ENCODE data around the gene CLK2.
A peak's percentile ranks its signal among the peaks of the same experiment; 100 is the strongest.

Gene CLK2

GRCh38 chr1:155273343-155274245 lies at the start of gene CLK2:
Gene CLK2, minus strand, starts transcription at chr1:155273504. Its CDS starts 2,527 bp downstream, at chr1:155270977.
- peak; percentile 93 for DNase-seq

- DNase-seq: no peak
Observed at GRCh38 chr1:155322571-155322952, 49.3 kb upstream of the CLK2 start.

- no peak for DNase-seq
Observed at GRCh38 chr1:155321639-155322503, 48.6 kb upstream of the CLK2 start.

- DNase-seq: peak; percentile 67
Observed at GRCh38 chr1:155320661-155321617, 47.6 kb upstream of the CLK2 start, which contains the start of gene RUSC1. Gene RUSC1, plus strand, starts transcription at chr1:155320894. Its CDS starts 880 bp downstream, at chr1:155321774.

- no peak for DNase-seq
Observed at GRCh38 chr1:155320252-155320651, 46.9 kb upstream of the CLK2 start.

GRCh38 chr1:155319536-155319935 lies 46.2 kb upstream of the CLK2 start:
- DNase-seq: no peak

GRCh38 chr1:155318082-155318481 lies 44.8 kb upstream of the CLK2 start:
- DNase-seq: no peak

- no peak for DNase-seq
Observed at GRCh38 chr1:155316922-155317321, 43.6 kb upstream of the CLK2 start.

GRCh38 chr1:155313261-155313660 lies 40.0 kb upstream of the CLK2 start:
- DNase-seq: no peak

- no peak for DNase-seq
Observed at GRCh38 chr1:155309423-155310021, 36.2 kb upstream of the CLK2 start.

GRCh38 chr1:155308493-155309422 lies 35.5 kb upstream of the CLK2 start, which contains the start of gene FDPS:
Gene FDPS, plus strand, starts transcription at chr1:155308866. Its CDS starts 924 bp downstream, at chr1:155309790.
- DNase-seq: peak; percentile 88

- no peak for DNase-seq
Observed at GRCh38 chr1:155307247-155307740, 34.0 kb upstream of the CLK2 start.

GRCh38 chr1:155305881-155306391 lies 32.6 kb upstream of the CLK2 start:
- no peak for DNase-seq

- no peak for DNase-seq
Observed at GRCh38 chr1:155304558-155305063, 31.3 kb upstream of the CLK2 start.

- DNase-seq: no peak
Observed at GRCh38 chr1:155301342-155301841, 28.1 kb upstream of the CLK2 start, which contains the start of gene PKLR. Gene PKLR, minus strand, starts transcription at chr1:155301438. Its CDS starts 43 bp downstream, at chr1:155301395.

GRCh38 chr1:155300553-155301329 lies 27.4 kb upstream of the CLK2 start:
- no peak for DNase-seq

GRCh38 chr1:155300024-155300423 lies 26.7 kb upstream of the CLK2 start:
- no peak for DNase-seq

GRCh38 chr1:155297384-155297783 lies 24.1 kb upstream of the CLK2 start:
- no peak for DNase-seq

- no peak for DNase-seq
Observed at GRCh38 chr1:155296661-155297060, 23.4 kb upstream of the CLK2 start.

All from activated T-cell treated with anti-CD3 and anti-CD28 coated beads for 4 hours (primary cell).